ENCODE measurements around the gene FAN1.

FAN1 gene

DNA sequence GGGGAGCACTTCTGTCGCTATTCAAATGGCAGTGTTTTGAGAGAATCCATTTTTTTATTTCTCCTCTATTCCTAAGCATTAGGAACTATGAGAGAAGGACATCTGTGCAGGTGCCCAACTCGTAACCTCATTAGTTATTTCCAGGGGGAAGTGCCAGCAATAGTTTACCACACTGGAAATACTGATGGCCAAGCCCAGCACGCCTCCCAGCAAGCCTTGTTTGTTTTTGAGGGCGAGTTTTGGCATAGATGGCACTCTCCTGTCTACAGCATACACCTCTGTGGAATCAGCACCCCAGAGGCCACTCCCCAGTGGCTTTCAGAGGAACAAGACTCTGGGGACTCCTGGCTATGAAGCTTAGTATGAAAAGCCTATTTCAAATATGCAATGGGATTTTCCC is 36.6 kb downstream of the FAN1 start:
- TF ChIP-seq, protein P1, sequence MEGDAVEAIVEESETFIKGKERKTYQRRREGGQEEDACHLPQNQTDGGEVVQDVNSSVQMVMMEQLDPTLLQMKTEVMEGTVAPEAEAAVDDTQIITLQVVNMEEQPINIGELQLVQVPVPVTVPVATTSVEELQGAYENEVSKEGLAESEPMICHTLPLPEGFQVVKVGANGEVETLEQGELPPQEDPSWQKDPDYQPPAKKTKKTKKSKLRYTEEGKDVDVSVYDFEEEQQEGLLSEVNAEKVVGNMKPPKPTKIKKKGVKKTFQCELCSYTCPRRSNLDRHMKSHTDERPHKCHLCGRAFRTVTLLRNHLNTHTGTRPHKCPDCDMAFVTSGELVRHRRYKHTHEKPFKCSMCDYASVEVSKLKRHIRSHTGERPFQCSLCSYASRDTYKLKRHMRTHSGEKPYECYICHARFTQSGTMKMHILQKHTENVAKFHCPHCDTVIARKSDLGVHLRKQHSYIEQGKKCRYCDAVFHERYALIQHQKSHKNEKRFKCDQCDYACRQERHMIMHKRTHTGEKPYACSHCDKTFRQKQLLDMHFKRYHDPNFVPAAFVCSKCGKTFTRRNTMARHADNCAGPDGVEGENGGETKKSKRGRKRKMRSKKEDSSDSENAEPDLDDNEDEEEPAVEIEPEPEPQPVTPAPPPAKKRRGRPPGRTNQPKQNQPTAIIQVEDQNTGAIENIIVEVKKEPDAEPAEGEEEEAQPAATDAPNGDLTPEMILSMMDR (IDR thresholded peaks at IDR 0.05; ENCODE audit: extremely low read depth, missing control alignments) = no peak
- no peak for DNase-seq (ENCODE audit: low spot score)

DNA sequence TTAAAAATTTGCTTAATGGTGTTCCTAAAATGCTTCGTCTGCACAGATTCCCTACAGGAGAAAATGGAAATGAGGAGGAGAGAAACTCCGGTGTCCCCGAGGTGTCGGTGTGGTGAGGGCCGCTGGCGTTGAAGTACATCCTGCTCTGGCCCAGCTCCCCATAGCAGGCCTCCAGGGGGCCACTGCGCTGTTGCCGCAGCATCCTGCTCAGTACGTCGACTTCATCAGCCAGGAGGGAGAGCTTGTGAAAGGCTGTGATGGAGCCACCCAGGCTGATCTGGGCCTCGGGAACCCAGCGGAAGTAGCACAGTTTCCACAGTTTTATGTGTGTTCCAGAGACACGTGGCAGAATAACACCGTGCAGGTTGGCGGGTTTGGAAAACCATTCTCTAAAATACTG is 37.8 kb downstream of the FAN1 start:
- DNase-seq (ENCODE audit: low spot score) = no peak
- TF ChIP-seq, protein P1 (IDR thresholded peaks at IDR 0.05; ENCODE audit: extremely low read depth, missing control alignments) = no peak

DNA sequence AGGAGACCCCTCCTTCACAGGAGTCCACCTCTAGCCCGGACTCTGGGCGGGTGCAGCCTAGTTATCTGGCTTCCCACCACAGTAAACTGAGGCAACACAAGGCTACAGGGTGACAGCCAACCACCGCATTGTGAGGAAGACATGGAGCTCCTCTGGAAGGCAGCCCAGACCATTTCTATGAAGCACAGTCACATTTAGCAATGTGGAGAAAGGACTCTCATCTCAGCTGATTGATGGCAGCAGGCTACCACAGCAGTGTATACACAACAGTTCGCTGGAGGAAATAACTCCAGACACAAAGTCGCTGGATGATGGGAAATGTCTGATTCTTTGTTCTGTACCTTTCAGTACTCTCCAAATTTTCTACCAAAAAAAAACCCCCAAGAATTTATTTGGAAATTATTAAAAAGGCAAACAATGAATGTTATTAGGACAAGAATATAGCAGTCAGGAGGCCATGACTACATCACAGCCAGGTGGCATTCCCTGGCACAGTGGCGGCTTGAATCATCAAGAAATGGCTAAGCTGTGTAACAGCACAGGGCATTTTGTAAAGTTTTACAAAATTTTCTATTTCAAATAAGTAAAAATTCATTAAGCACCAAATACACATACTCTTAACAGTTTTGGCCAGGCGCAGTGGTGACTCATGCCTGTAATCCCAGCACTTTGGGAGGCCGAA is 40.1 kb downstream of the FAN1 start:
- TF ChIP-seq, protein P1 (IDR thresholded peaks at IDR 0.05; ENCODE audit: extremely low read depth, missing control alignments) = no peak
- DNase-seq (ENCODE audit: low spot score) = no peak

DNA sequence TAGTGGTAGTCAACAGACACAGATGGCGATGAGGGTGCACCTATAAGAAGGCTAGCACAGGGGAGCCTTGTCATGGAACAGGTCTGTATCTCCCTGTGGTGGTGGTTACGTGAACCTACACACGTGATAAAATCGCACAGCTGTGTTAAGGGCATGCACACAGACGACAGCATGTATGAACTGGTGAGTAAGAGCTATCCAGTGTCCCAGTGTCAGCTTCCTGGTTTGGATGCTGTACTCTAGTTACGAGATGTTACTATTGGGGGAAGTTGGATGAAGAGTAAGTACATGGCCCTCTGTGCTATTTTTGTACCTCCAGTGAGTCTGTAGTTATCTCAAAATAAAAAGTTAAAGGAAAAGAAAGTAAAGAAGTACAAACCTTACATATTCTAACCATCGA is 49.5 kb downstream of the FAN1 start:
- TF ChIP-seq, protein P1 (IDR thresholded peaks at IDR 0.05; ENCODE audit: extremely low read depth, missing control alignments) = no peak
- DNase-seq (ENCODE audit: low spot score) = no peak

DNA sequence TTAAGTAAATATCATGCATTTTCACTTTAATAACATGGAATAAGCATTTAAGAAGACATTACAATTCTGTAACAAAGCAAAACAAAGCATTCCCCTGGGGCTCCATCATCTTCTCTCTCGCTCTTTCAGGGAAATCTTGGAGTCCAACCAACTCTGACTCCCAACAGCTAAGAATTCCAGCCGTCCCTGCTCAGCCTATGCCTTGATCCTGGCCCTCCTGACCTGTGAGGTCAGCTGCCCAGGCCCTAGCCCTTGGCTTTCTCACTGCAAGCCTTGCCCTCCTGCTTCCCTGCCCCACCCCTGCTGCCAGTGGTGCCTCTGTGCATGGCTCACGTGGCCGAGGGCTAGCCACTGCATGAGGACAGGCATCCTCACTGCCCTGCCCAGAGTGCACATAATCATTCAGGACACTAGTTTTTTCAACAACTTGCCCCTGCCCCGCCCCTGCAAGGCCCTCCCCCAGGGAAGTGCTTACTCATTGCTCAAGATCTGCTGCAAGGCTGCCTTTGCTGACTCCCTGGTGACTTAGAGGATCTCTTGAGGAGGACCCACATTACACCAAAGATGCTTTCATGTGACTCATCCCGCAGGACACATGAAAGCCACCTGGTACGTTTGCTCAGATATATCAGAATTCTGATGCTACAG is 50.1 kb downstream of the FAN1 start:
- DNase-seq (ENCODE audit: low spot score) = no peak
- TF ChIP-seq, protein P1 (IDR thresholded peaks at IDR 0.05; ENCODE audit: extremely low read depth, missing control alignments) = no peak

DNA sequence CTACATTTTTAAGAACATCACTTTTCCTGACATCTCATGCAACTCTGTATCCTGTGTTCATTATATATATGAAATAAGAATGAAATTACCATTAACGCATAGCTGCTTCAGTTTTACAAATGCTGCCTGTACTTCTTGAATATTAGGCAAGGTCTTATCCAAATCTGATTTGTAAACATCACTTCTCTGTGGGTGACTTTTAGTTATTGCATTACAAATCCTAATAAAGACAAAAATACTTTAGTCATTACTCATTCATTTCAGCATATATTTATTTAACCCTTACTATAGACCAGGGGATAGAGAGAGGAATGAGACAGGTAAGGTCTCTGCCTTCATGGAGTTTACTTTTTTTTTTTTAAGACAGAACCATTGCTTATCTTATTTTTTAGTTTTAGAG is 51.0 kb downstream of the FAN1 start:
- no peak for DNase-seq (ENCODE audit: low spot score)
- TF ChIP-seq, protein P1 (IDR thresholded peaks at IDR 0.05; ENCODE audit: extremely low read depth, missing control alignments) = no peak

DNA sequence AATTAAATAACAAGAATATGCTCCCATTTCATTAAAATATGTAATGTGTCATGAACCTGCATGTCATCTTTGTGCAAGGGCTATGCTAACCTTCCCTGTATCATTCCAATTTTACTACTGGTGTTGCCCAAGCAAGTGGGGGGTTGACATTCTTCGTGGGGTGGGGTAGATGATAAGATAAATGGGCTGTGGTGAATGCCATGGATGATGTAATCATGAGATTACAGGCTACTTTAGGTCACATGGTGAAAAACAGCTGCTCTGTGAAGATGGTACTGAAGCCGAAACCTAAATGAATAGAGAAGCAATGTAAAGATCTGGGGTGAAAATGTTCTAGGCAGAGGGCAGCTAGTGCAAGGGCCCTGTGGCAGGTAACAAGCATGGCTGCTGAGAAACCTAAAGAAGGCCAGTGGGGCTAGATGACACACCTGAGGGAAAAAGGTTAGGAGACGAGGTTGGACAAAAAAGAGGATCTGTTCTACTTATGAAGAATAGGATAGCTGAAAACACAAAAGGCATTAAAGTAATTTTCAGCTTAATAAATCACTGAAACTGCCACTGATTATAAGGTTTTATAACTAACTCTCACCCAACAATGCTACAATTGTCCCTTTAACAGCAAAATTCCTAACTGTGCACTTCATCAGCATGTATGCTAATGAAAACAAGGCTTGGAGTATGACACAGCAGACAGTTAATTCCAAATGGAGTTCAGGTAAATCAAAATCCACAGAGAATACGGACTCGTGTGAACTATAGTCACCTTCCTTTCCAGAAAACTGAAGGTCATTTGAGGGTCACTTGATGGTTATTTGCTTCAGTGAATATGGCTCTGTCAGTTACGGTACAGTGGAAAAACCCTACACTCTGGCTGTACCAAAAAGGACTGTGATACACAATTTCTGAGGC is 52.8 kb downstream of the FAN1 start:
- no peak for DNase-seq (ENCODE audit: low spot score)
- TF ChIP-seq, protein P1 (IDR thresholded peaks at IDR 0.05; ENCODE audit: extremely low read depth, missing control alignments) = no peak

All from GM20000 (cell line).